AG04450 (cell line): Measurements from ENCODE around the gene EFCAB6. TPM values are rescaled to one million over a fixed set of nuclear protein-coding genes. Genes with fewer than 3 reads are reported as not detected.

Experiments used
- CTCF ChIA-PET: fragments of 300-600, 350-600 bp; formaldehyde crosslinking; extraction: SDS; loops from one replicate; lab custom pipeline; 2022; ENCODE audit warnings: antibody characterized with exemption, inconsistent platforms; lab: Charles Lee
- POLR2A ChIA-PET: fragments of 350-600 bp; formaldehyde crosslinking; extraction: SDS; loops from one replicate; lab custom pipeline; 2021; ENCODE audit warnings: antibody characterized with exemption, inconsistent platforms; lab: Yijun Ruan, JAX
- DNase-seq: peaks from one replicate; pipeline ENCODE4 v3.0.0-alpha.2; 2011; ENCODE audit warnings: low read depth, low spot score
- H3K27ac ChIP-seq: one replicate; pipeline ENCODE4 v1.5.1; 2012; ENCODE audit warnings: low read depth, low read length, control low read depth
- H3K27me3 ChIP-seq: one replicate; pipeline ENCODE4 v1.6.0; 2012; ENCODE audit warnings: low read length; ENCODE audit not compliant: control insufficient read depth, insufficient read depth
- H3K4me3 ChIP-seq: 2 replicates; pipeline ENCODE4 v1.5.1; 2011; ENCODE audit warnings: mild to moderate bottlenecking, low read depth, low read length, control low read depth
- H3K9me3 ChIP-seq: 2 replicates; pipeline ENCODE4 v1.5.1; 2012; ENCODE audit warnings: low read length; ENCODE audit not compliant: control insufficient read depth, insufficient read depth
- polyA plus RNA-seq: library from polyadenylated mRNA; depleted of rRNA; stranded (reverse); fragments of >200 nt; gene quantifications from 2 replicates; pipeline ENCODE4 v1.2.3, GENCODE V29; 2011
- TF ChIP-seq, protein P1 (sequence below): IDR thresholded peaks from 2 replicates; pipeline ENCODE4 v1.5.1; 2011; ENCODE audit warnings: low read depth, low read length, control low read depth, inconsistent platforms

Gene EFCAB6
- polyA plus RNA-seq, 1 experiment: 1.4 TPM

DNA sequence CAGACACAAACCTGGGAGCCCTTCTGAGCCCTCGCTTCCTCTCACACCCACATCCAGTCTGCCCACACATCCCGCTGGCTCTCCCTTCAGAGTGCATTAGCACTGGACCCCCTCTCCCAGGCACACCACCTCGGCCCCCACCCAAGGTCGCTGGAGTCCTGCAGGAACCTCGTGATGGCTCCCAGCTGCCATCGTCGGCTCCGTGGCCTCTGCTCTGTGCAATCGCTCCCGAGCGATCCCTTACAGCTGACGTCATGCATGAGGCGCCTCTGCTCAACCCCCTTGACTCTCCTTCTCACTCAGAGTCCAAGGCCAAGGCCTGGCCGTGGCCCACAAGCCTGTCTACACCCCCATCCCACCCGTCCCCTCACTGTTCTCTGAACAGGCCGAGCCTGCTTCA lies 183.9 kb downstream of the EFCAB6 start:
- ChIA-PET CTCF (no interaction called here), POLR2A (no interaction called here)
- TF ChIP-seq, protein P1, sequence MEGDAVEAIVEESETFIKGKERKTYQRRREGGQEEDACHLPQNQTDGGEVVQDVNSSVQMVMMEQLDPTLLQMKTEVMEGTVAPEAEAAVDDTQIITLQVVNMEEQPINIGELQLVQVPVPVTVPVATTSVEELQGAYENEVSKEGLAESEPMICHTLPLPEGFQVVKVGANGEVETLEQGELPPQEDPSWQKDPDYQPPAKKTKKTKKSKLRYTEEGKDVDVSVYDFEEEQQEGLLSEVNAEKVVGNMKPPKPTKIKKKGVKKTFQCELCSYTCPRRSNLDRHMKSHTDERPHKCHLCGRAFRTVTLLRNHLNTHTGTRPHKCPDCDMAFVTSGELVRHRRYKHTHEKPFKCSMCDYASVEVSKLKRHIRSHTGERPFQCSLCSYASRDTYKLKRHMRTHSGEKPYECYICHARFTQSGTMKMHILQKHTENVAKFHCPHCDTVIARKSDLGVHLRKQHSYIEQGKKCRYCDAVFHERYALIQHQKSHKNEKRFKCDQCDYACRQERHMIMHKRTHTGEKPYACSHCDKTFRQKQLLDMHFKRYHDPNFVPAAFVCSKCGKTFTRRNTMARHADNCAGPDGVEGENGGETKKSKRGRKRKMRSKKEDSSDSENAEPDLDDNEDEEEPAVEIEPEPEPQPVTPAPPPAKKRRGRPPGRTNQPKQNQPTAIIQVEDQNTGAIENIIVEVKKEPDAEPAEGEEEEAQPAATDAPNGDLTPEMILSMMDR: no peak
- H3K27me3 ChIP-seq: no peaks in the 10 kb centered on the region
- H3K4me3 ChIP-seq: no peak overlapping the region
- peaks cover 12% of the 10 kb centered on the region for H3K9me3 ChIP-seq
- no peak for DNase-seq
- H3K27ac ChIP-seq: no peak overlapping the region

DNA sequence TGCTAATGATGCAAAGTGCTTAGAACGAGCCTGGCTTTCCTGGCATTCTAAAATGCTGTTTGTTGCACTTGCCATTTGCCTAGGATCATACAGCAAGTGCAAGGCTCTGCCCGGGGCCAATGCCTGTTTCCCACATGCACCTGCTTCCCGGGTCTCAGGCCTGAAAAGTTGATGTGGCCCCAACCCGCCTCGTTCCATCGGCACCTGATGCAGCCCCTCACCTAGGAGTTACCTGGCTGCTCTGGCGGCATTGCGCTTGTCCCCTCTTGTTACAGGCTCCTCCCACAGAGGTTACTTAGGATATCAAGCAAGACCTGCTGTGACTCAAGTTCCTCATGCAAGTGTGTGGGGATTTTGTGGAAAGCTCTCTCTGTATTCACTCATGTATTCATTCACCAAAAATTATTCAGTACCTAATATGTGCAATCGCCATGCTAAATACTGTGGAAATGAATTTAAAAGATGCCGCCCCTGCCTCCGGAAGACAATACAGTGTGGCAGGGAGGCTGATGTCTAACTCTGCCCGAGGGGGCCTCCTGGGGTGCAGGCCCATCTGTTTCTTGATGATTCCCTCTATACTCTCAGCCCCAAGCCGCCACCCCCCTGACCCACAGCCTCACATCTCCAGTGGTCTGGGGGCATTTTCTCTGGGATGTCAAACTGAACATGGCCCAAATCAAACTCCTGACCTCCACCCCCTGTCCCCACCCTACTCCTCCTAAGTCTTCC lies 184.5 kb downstream of the EFCAB6 start:
- TF ChIP-seq, protein P1: no peak
- Histone ChIP-seq H3K27ac (no peak overlapping the region), H3K9me3 (peaks cover 12% of the 10 kb centered on the region), H3K27me3 (no peaks in the 10 kb centered on the region), H3K4me3 (no peak overlapping the region)
- ChIA-PET POLR2A (no interaction called here), CTCF (no interaction called here)
- no peak for DNase-seq

DNA sequence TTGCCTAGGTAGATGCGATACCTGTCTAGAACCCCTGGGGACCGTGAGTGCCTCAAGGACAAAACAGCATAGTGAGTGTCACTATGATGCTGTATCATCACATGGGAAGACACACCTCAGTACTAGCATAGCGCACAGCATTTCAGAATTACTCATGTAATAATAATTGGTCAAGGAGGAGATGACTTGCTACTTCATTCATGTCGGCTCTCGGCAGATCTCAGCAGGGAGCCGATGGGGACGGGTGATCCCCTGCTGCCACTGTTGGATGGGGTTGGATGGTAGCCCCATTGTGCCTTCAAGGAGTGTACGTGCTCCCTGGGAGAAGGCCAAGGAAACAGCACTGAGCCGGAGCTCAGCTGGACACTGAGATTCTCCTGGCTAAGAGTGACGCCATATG lies 186.9 kb downstream of the EFCAB6 start:
- Histone ChIP-seq H3K9me3 (peaks cover 8% of the 10 kb centered on the region), H3K27ac (no peak overlapping the region), H3K4me3 (no peak overlapping the region), H3K27me3 (no peaks in the 10 kb centered on the region)
- ChIA-PET CTCF (no interaction called here), POLR2A (no interaction called here)
- TF ChIP-seq, protein P1: no peak
- DNase-seq: no peak

DNA sequence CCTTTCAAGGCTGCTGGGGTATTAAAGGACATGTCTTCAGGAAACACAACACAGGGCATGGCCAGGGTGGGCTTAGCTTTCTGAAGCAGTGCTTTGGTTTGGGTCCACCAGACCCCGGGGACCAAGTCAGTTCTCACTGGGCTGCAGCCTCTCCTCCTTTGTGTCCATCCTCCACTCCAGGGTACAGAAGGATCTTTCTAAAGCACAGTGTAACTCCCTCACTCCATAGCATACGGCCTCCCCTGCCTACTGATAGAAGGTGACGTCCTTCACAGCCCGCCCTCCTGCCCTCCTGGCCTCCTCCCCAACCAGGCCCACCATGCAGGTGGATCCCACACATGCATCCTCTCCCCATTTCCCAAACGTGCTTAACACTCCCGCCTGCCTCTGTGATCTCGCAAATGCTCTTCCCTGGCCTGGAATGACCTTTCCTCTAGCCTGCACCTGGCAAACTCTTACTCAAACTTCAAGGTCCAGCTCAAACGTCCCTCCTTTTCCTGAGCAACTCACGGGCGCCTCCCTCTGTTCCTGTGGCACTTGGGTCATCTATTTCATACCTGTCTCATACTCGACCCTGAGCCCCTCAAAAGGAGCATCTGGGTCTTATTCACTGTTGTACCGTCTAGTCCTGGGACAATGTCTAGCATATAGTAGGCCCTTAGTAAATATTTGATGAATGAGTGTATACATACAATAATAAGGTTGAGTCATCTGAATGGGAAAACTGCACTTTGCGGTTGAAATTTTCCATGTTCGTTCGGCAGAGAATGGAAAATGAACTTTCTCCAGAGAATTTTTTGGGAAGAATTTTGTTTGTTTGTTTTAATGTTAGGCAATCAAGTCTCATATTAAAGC lies 187.7 kb downstream of the EFCAB6 start:
- ChIA-PET CTCF (no interaction called here), POLR2A (no interaction called here)
- DNase-seq: no peak
- TF ChIP-seq, protein P1: no peak
- no peaks in the 10 kb centered on the region for H3K27me3 ChIP-seq
- peaks cover 8% of the 10 kb centered on the region for H3K9me3 ChIP-seq
- no peak overlapping the region for H3K27ac ChIP-seq
- H3K4me3 ChIP-seq: no peak overlapping the region

DNA sequence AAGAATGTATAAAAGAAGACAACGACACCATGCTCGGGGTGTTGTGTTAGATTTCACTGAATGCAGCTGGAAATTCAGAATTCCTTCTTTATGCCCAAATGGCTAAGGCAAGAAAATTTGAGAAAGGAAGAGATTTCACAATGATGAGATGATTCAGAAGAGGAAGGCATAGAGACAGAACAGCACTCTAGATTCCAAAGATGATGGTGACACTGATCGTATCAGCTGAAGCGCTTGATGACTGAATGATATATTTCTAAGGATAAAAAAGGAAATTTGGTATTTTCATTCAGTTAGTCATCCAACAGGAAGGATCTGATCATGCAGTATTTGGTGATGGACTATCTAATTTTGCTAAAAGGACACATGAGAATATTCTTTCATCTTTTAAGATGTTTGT lies 189.2 kb downstream of the EFCAB6 start:
- H3K27me3 ChIP-seq: no peaks in the 10 kb centered on the region
- no peak overlapping the region for H3K4me3 ChIP-seq
- H3K9me3 ChIP-seq: peaks cover 5% of the 10 kb centered on the region
- no peak for DNase-seq
- POLR2A ChIA-PET: no interaction called here
- TF ChIP-seq, protein P1: no peak
- CTCF ChIA-PET: no interaction called here
- H3K27ac ChIP-seq: no peak overlapping the region
